Heart left ventricle (tissue), 16 donors: ENCODE measurements around the gene ADIPOR1. TPM values are rescaled to one million over a fixed set of nuclear protein-coding genes. Genes with fewer than 3 reads are reported as not detected.
"Not testable (repeated sequence)": the region's sequence is repeated elsewhere in the genome, so short reads cannot be mapped to it uniquely, and the experiment has no call there.

Experiments
- ATAC-seq, 4 donors: fragments of 200-7000 bp; cut with Tn5 transposase; one replicate each; pipeline ENCODE4 v1.9.1; 2020 to 2022; ENCODE audit warnings: moderate library complexity in 4 of 4, mild to moderate bottlenecking in 3 of 4, moderate number of reproducible peaks in 1 of 4
- DNase-seq, 5 donors: peaks; one replicate each; pipeline ENCODE4 v3.0.0-alpha.2; 2020
- H3K27ac ChIP-seq, 12 donors: fragments of 200-600 bp; sonication (generic) in 4 of 12; one replicate each; pipeline versions ENCODE4 v1.5.0 to v1.8.0; 2016 to 2022; ENCODE audit warnings: mild to moderate bottlenecking in 2 of 12
- H3K27me3 ChIP-seq, 9 donors: fragments of 200-600 bp; sonication (generic) in 2 of 9; one replicate each; pipeline versions ENCODE4 v1.5.1 to v1.8.0; 2016 to 2022; ENCODE audit warnings: mild to moderate bottlenecking in 3 of 9
- H3K36me3 ChIP-seq, 9 donors: fragments of 200-600 bp; sonication (generic) in 2 of 9; one replicate each; pipeline versions ENCODE4 v1.5.0 to v1.8.0; 2018 to 2022; ENCODE audit warnings: mild to moderate bottlenecking in 2 of 9
- H3K4me1 ChIP-seq, 12 donors: fragments of 200-600 bp; sonication (generic) in 4 of 12; one replicate each; pipeline versions ENCODE4 v1.5.0 to v1.8.0; 2016 to 2022; ENCODE audit warnings: mild to moderate bottlenecking in 3 of 12
- H3K4me3 ChIP-seq, 12 donors: fragments of 200-600 bp; sonication (generic) in 4 of 12; one replicate each; pipeline versions ENCODE4 v1.5.0 to v1.8.0; 2017 to 2022; ENCODE audit warnings: mild to moderate bottlenecking in 9 of 12, moderate library complexity in 4 of 12
- H3K9me3 ChIP-seq, 12 donors: fragments of 200-600 bp; sonication (generic) in 4 of 12; one replicate each; pipeline versions ENCODE4 v1.5.0 to v1.8.0; 2016 to 2022; ENCODE audit warnings: mild to moderate bottlenecking in 1 of 12
- POLR2A ChIP-seq, 2 donors: fragments of 450-650 bp; IDR thresholded peaks; one replicate each; pipeline ENCODE4 v1.6.1; 2017; ENCODE audit warnings: antibody characterized with exemption in 2 of 2, mild to moderate bottlenecking in 2 of 2, moderate library complexity in 2 of 2
- WGBS, 4 donors: extraction: QIAGEN DNeasy Blood & Tissue Kit in 2 of 4; methylation state at CpG; one replicate each; pipeline versions ENCODE4 v1.1.5 to v1.1.7; 2013 to 2018; 5-methylcytosine and 5-hydroxymethylcytosine counted together
- intact Hi-C, 10 donors: fragments of 100-400 bp; cut with DNase I; formaldehyde crosslinking; loops; one replicate each; pipeline versions ENCODE4 v1.11.1 to v1.14.2; 2022
- polyA plus RNA-seq, 2 donors: library from polyadenylated mRNA; stranded (reverse); fragments of 200-250 nt; gene quantifications; one replicate each; pipeline ENCODE4 v1.2.3, GENCODE V29; 2013
- total RNA-seq, 9 donors: library from RNA; depleted of rRNA in 2 of 9; stranded (reverse); fragments of >200 nt in 2 of 9; fragmentation: NEBNext Ultra II Directional in 3 of 9; extraction: Animal tissue kit (Norgen Biotek cat#: 25700) in 3 of 9; gene quantifications; one replicate each; pipeline versions ENCODE4 v1.1.0 to v1.2.4, GENCODE V29; 2016 to 2023
- TF ChIP-seq, protein P1 (sequence below), 12 donors: fragments of 200-600 bp; sonication (generic) in 4 of 12; IDR thresholded peaks; one replicate each; pipeline versions ENCODE4 v1.5.0 to v1.8.0; 2018 to 2022; ENCODE audit warnings: antibody characterized with exemption in 12 of 12, mild to moderate bottlenecking in 5 of 12
- donor health status: ischemic (EF 13 %, LVEDD 7.1; RV severe dilation, severe dysfunction).
- donor health status: healthy with polysubstance abuse.
- donor health status: DM: no; HTN: yes; CAD: no.
- donor health status: DM: no; HTN: no; CAD: no.
- donor health status: ischemic (EF 25% LVEDD 6.9; RV normal size, moderate dysfunction).
- donor health status: ischemic (EF 25% LVEDD 5.7; RV mildly dilated, moderate dysfunction).
- donor health status: healthy.
- donor health status: DM: yes; HTN: yes; CAD: no.
- donor health status: ischemic (EF 35%, LVEDD 5.7; RV mildly dilated, moderate dysfunction).
- donor health status: nonischemic (EF 11% LVEDD 7.7; RV severe dilation, severe dysfunction).
- donor health status: DM: yes; HTN: yes; CAD: no.
- donor health status: PGD.
- donor health status: ischemic (EF 29% LVEDD 5.4; RV normal size, mild dysfunction).
- donor health status: nonischemic (EF 23%, LVEDD 6.1; RV moderate dilation, normal function).

ADIPOR1 gene
- total and polyA plus RNA-seq, 11 donors, result 57.4 to 155 (median 102) TPM

DNA sequence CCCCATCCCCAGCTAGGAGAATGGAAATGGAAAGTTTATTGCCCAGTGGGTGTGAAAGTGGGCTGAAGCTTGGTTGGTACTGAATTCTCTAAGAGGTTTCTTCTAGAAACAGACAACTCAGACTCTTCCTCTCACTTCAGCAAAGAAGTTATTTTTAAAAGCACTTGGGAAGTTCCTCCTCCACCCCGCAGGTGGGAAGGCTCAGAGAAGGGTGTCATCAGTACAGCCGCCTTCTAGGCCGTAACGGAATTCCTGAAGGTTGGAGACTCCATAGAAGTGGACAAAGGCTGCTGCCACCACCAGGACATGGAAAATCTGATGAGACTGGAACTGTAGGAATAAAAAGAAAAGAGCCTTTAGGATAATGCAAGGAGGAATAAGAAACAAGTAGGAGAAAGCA, 16.7 kb downstream of the ADIPOR1 start:
- ATAC-seq (no peak), DNase-seq (no peak)
- no peaks in the 10 kb centered on the region for H3K9me3 ChIP-seq
- no peak for TF ChIP-seq POLR2A (IDR thresholded peaks at IDR 0.05)
- TF ChIP-seq, protein P1, sequence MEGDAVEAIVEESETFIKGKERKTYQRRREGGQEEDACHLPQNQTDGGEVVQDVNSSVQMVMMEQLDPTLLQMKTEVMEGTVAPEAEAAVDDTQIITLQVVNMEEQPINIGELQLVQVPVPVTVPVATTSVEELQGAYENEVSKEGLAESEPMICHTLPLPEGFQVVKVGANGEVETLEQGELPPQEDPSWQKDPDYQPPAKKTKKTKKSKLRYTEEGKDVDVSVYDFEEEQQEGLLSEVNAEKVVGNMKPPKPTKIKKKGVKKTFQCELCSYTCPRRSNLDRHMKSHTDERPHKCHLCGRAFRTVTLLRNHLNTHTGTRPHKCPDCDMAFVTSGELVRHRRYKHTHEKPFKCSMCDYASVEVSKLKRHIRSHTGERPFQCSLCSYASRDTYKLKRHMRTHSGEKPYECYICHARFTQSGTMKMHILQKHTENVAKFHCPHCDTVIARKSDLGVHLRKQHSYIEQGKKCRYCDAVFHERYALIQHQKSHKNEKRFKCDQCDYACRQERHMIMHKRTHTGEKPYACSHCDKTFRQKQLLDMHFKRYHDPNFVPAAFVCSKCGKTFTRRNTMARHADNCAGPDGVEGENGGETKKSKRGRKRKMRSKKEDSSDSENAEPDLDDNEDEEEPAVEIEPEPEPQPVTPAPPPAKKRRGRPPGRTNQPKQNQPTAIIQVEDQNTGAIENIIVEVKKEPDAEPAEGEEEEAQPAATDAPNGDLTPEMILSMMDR (IDR thresholded peaks at IDR 0.05), result no peak
- 80 to 87% (median 87%) methylated on average over 4 of the region's 4 CpGs for WGBS, 4 donors
- intact Hi-C loops, result no loop called here
- peaks cover 2 to 71% (median 66%) of the 10 kb centered on the region in 9 donors for H3K36me3 ChIP-seq
- H3K27ac ChIP-seq, result no peak overlapping the region
- H3K4me1 ChIP-seq, result no peaks in the 10 kb centered on the region
- no peaks in the 10 kb centered on the region for H3K27me3 ChIP-seq
- H3K4me3 ChIP-seq, result no peak overlapping the region

DNA sequence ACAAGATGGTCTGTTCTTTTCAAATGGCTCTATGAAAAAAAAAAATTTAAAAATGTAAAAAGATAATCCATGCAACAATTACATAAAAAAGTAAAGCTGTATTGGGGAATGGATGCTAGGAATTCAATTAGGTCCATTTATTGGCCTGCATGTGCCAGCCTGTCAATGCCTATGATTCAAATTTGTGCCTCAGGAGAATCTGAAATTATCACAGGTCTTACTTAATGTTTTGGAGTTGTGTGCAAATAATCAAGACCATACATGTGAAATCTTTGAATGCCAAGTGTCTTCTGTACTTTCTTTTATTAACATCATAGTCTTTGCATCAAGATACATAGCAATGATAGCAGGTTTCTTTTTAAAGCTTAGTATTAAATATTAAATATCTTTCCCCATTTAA, 17.6 kb downstream of the ADIPOR1 start:
- H3K36me3 ChIP-seq, result peaks cover 2 to 63% (median 57%) of the 10 kb centered on the region in 9 donors
- H3K27me3 ChIP-seq, result no peaks in the 10 kb centered on the region
- TF ChIP-seq, protein P1 (IDR thresholded peaks at IDR 0.05), result no peak
- no peak for TF ChIP-seq POLR2A (IDR thresholded peaks at IDR 0.05)
- DNase-seq, result no peak
- intact Hi-C loops, result no loop called here
- H3K4me3 ChIP-seq, result no peak overlapping the region
- no peaks in the 10 kb centered on the region for H3K9me3 ChIP-seq
- ATAC-seq, result no peak
- no peaks in the 10 kb centered on the region for H3K4me1 ChIP-seq
- no peak overlapping the region for H3K27ac ChIP-seq

DNA sequence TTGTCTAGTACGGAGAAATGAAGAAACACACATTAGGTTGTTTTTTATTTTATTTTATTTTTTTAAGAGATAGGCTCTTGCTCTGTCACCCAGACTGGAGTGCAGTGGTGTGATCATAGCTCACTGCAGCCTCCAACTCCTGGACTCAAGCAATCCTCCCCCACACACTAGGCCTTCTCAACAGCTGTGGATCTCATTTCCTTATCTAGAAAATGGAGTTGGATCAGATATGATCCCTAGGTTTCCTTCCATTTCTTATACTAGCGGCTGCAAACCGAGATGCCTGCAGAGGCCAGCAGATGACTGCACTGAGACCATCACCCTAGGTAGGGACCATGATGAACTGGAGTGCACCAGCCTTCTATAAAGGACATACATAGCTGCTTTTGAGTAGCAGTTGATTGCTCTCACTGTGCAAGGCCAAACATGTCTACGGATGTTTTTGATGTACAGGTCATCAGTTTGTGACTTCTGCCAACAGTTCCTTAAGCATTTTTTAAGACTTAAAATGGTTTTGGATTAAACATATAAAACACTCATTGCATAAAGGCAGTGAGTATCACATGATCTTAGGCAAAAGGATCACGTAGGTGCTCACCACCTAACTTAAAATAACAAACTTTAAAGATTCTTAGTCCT, 19.7 kb downstream of the ADIPOR1 start:
- TF ChIP-seq, protein P1 (IDR thresholded peaks at IDR 0.05), result no peak
- no peak for TF ChIP-seq POLR2A (IDR thresholded peaks at IDR 0.05)
- Histone ChIP-seq H3K9me3 (peaks cover 0 to under 1% (median 0%) of the 10 kb centered on the region in 12 donors), H3K27ac (no peak overlapping the region), H3K36me3 (peaks cover 1 to 41% (median 36%) of the 10 kb centered on the region in 9 donors), H3K4me1 (no peaks in the 10 kb centered on the region), H3K4me3 (no peak overlapping the region), H3K27me3 (no peaks in the 10 kb centered on the region)
- ATAC-seq (peak in 1 of 4 donors; percentile 75), DNase-seq (no peak)
- intact Hi-C loops, result no loop called here
- 53 to 60% (median 57%) methylated on average over 5 of the region's 5 CpGs for WGBS, 4 donors

DNA sequence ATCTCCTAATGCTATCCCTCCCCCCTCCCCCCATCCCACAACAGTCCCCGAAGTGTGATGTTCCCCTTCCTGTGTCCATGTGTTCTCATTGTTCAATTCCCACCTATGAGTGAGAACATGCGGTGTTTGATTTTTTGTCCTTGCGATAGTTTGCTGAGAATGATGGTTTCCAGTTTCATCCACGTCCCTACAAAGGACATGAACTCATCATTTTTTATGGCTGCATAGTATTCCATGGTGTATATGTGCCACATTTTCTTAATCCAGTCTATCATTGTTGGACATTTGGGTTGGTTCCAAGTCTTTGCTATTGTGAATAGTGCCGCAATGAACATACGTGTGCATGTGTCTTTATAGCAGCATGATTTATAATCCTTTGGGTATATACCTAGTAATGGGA, 21.7 kb downstream of the ADIPOR1 start:
- WGBS, 4 donors, result 64 to 92% (median 92%) methylated on average over 1 to 2 of the region's 6 CpGs
- ATAC-seq, H3K4me1 ChIP-seq, intact Hi-C loops, H3K27me3 ChIP-seq, H3K27ac ChIP-seq, H3K4me3 ChIP-seq, DNase-seq: not testable (repeated sequence)
- H3K36me3 ChIP-seq, result peaks cover 0 to 21% (median 16%) of the 10 kb centered on the region in 9 donors
- peaks cover 0 to 11% (median 0%) of the 10 kb centered on the region in 12 donors for H3K9me3 ChIP-seq

DNA sequence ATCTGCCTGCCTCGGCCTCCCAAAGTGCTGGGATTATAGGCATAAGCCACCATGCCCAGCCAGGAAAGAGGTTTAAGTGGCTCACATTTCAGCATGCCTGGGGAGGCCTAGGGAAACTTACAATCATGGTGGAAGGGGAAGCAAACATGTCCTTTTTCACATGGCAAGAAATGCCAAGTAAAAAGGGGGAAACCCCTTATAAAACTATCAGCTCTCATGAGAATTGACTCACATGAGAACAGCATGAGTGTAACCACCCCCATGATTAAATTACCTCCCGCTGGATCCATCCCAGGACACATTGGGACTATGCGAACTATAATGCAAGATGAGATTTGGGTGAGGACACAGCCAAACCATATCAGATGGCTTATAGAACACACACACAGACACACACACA, 22.3 kb downstream of the ADIPOR1 start:
- DNase-seq, result no peak
- no peaks in the 10 kb centered on the region for H3K4me1 ChIP-seq
- TF ChIP-seq, protein P1 (IDR thresholded peaks at IDR 0.05), result no peak
- no peak for TF ChIP-seq POLR2A (IDR thresholded peaks at IDR 0.05)
- intact Hi-C loops, result no loop called here
- 71 to 89% (median 81%) methylated on average over 3 of the region's 3 CpGs for WGBS, 4 donors
- no peak overlapping the region for H3K4me3 ChIP-seq
- ATAC-seq, result no peak
- no peak overlapping the region for H3K27ac ChIP-seq
- peaks cover 0 to 16% (median 10%) of the 10 kb centered on the region in 9 donors for H3K36me3 ChIP-seq
- H3K9me3 ChIP-seq, result peaks cover 0 to 11% (median 0%) of the 10 kb centered on the region in 12 donors
- no peaks in the 10 kb centered on the region for H3K27me3 ChIP-seq
